DND-41 (cell line): ENCODE results near the gene RIPOR3.

Source experiments
- ATAC-seq: fragments of 200-7000 bp; cut with Tn5 transposase; 3 replicates; pipeline ENCODE4 v1.9.1; 2021; ENCODE audit warnings: low read depth; ENCODE audit not compliant: insufficient read depth
- DNase-seq: peaks from one replicate; pipeline ENCODE4 v3.0.0-alpha.2; 2020
- H2AFZ ChIP-seq: 2 replicates; pipeline ENCODE4 v1.6.0; 2012; ENCODE audit warnings: low read depth, low read length
- H3K27ac ChIP-seq: 2 replicates; pipeline ENCODE4 v1.5.1; 2012; ENCODE audit warnings: low read length, inconsistent platforms
- H3K27me3 ChIP-seq: fragments of 200-600 bp; sonication (generic); 2 replicates; pipeline ENCODE4 v1.6.0; 2012; ENCODE audit warnings: low read length, mild to moderate bottlenecking, inconsistent platforms; ENCODE audit not compliant: insufficient read depth, poor library complexity
- H3K36me3 ChIP-seq: 2 replicates; pipeline ENCODE4 v1.5.1; 2012; ENCODE audit warnings: low read length, inconsistent platforms; ENCODE audit not compliant: insufficient read depth
- H3K4me1 ChIP-seq: 2 replicates; pipeline ENCODE4 v1.5.1; 2012; ENCODE audit warnings: mild to moderate bottlenecking, low read length; ENCODE audit not compliant: insufficient read depth
- H3K4me2 ChIP-seq: 2 replicates; pipeline ENCODE4 v1.6.0; 2012; ENCODE audit warnings: mild to moderate bottlenecking, moderate library complexity, low read length, inconsistent platforms; ENCODE audit not compliant: insufficient read depth
- H3K4me3 ChIP-seq, 2 experiments: fragments of 200-600 bp in 1 of 2; shearing (Covaris generic) in 1 of 2; 2 replicates each; pipeline ENCODE4 v1.5.1; 2012 to 2016; ENCODE audit warnings: inconsistent platforms in 2 of 2, low read length in 2 of 2, mild to moderate bottlenecking in 2 of 2, low read depth in 1 of 2, moderate library complexity in 1 of 2
- H3K79me2 ChIP-seq: 2 replicates; pipeline ENCODE4 v1.6.0; 2012; ENCODE audit warnings: low read length, inconsistent platforms; ENCODE audit not compliant: insufficient read depth
- H3K9ac ChIP-seq: 2 replicates; pipeline ENCODE4 v1.6.0; 2012; ENCODE audit warnings: low read depth, mild to moderate bottlenecking, inconsistent platforms, low read length, moderate library complexity
- H3K9me3 ChIP-seq: 2 replicates; pipeline ENCODE4 v1.5.1; 2012; ENCODE audit warnings: low read length, moderate library complexity, mild to moderate bottlenecking, inconsistent platforms; ENCODE audit not compliant: insufficient read depth, severe bottlenecking
- H4K20me1 ChIP-seq: 2 replicates; pipeline ENCODE4 v1.6.0; 2012; ENCODE audit warnings: low read length; ENCODE audit not compliant: insufficient read depth
- CTCF ChIP-seq: IDR thresholded peaks from 2 replicates; pipeline ENCODE4 v1.5.1; 2012; ENCODE audit warnings: borderline replicate concordance, low read length, moderate library complexity, mild to moderate bottlenecking; ENCODE audit not compliant: poor library complexity, severe bottlenecking; ENCODE audit errors: extremely low read depth
- EZH2 ChIP-seq: IDR thresholded peaks from 3 replicates; pipeline ENCODE4 v1.6.1; 2012; ENCODE audit warnings: borderline replicate concordance, low read depth, mild to moderate bottlenecking, moderate library complexity, low read length, inconsistent platforms; ENCODE audit not compliant: severe bottlenecking

The RIPOR3 gene

GRCh38 chr20:50593005-50593335 lies 98.4 kb downstream of the RIPOR3 start:
- Histone ChIP-seq H3K4me1 (no peaks in the 10 kb centered on the region), H3K79me2 (no peaks in the 10 kb centered on the region), H3K27ac (no peak overlapping the region), H3K9me3 (no peaks in the 10 kb centered on the region), H3K4me2 (no peak overlapping the region), H3K4me3 (no peak overlapping the region), H3K27me3 (no peaks in the 10 kb centered on the region), H3K36me3 (no peaks in the 10 kb centered on the region), H3K9ac (no peak overlapping the region), H4K20me1 (peaks cover 12% of the 10 kb centered on the region; the same call in 1 of the 2 replicates), H2AFZ (no peak overlapping the region)
- ATAC-seq (no peak), DNase-seq (no peak)
- TF ChIP-seq EZH2: no peak
- TF ChIP-seq CTCF: no peak

GRCh38 chr20:50592282-50593004 lies 98.9 kb downstream of the RIPOR3 start:
- ATAC-seq (no peak), DNase-seq (no peak)
- H3K4me2 ChIP-seq: no peak overlapping the region
- H3K4me1 ChIP-seq: no peaks in the 10 kb centered on the region
- no peak overlapping the region for H3K4me3 ChIP-seq
- H3K27ac ChIP-seq: no peak overlapping the region
- H3K36me3 ChIP-seq: no peaks in the 10 kb centered on the region
- no peaks in the 10 kb centered on the region for H3K27me3 ChIP-seq
- no peaks in the 10 kb centered on the region for H3K79me2 ChIP-seq
- no peak overlapping the region for H2AFZ ChIP-seq
- TF ChIP-seq CTCF (no peak), EZH2 (no peak)
- H3K9ac ChIP-seq: no peak overlapping the region
- no peaks in the 10 kb centered on the region for H3K9me3 ChIP-seq
- peaks cover 8% of the 10 kb centered on the region; the same call in 1 of the 2 replicates for H4K20me1 ChIP-seq

DNA sequence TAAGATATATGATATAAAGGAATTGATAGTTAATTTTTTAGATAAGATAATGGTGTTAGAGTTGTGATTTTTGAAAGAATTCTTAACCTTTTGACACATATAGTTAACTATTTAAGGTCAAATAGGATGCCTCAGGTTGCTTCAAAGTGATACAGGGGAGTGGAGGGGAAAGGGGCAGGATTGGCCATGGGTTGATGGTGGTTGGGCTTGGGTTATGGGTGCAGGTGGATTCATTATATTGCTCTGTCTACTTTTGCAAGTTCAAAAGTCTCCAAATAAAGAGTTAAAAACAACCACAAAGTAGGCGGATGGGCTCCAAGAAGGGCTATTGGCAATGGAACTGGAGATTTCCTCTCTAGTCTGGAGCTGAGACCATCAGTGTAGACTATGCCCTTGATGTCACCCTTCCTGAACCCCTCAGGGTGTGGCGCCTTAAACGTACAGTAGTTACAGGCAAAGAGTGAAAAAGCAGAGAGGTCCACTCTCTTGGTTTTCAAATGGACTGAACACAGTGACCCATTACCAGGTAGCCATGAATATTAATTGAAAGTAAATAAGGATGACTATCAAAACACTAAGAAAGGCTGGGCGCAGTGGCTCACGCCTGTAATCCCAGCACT lies 100.0 kb downstream of the RIPOR3 start:
- no peak overlapping the region for H3K27ac ChIP-seq
- no peak overlapping the region for H3K4me2 ChIP-seq
- TF ChIP-seq EZH2: no peak
- TF ChIP-seq CTCF: no peak
- H3K4me1 ChIP-seq: no peaks in the 10 kb centered on the region
- H4K20me1 ChIP-seq: peaks cover 7% of the 10 kb centered on the region; the same call in 1 of the 2 replicates
- ATAC-seq (no peak), DNase-seq (no peak)
- H3K36me3 ChIP-seq: peaks cover 5% of the 10 kb centered on the region
- H3K9me3 ChIP-seq: no peaks in the 10 kb centered on the region
- no peak overlapping the region for H3K4me3 ChIP-seq
- no peaks in the 10 kb centered on the region for H3K79me2 ChIP-seq
- H3K9ac ChIP-seq: no peak overlapping the region
- no peaks in the 10 kb centered on the region for H3K27me3 ChIP-seq
- no peak overlapping the region for H2AFZ ChIP-seq
